NCI-H146 treated with DMSO at 0.1 percent for 48 hours (cell line): ENCODE measurements around the gene AGTRAP.

Source experiments
- DNase-seq: peaks from one replicate; lab custom pipeline; 2025; ENCODE audit not compliant: unreplicated experiment; lab: John Stamatoyannopoulos, UW

The AGTRAP gene

GRCh38 chr1:11733306-11733705 lies 2.6 kb upstream of the AGTRAP start:
- no peak for DNase-seq

DNA sequence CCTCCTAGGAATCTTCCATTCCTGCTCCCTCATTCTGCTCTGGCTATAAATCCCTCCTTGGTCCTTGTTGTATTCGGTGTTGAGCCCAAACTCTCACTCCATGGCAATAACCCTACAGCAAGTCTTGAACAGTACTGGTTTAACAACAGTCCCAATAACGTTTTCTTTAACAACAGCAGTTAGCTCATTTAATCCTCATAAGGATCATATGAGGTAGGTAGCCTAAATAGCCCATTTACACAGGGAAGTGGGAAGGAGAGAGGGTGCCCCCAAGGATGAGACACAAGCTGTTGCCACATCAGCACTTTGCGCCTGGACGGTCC lies 444 bp upstream of the AGTRAP start:
- DNase-seq = no peak

DNA sequence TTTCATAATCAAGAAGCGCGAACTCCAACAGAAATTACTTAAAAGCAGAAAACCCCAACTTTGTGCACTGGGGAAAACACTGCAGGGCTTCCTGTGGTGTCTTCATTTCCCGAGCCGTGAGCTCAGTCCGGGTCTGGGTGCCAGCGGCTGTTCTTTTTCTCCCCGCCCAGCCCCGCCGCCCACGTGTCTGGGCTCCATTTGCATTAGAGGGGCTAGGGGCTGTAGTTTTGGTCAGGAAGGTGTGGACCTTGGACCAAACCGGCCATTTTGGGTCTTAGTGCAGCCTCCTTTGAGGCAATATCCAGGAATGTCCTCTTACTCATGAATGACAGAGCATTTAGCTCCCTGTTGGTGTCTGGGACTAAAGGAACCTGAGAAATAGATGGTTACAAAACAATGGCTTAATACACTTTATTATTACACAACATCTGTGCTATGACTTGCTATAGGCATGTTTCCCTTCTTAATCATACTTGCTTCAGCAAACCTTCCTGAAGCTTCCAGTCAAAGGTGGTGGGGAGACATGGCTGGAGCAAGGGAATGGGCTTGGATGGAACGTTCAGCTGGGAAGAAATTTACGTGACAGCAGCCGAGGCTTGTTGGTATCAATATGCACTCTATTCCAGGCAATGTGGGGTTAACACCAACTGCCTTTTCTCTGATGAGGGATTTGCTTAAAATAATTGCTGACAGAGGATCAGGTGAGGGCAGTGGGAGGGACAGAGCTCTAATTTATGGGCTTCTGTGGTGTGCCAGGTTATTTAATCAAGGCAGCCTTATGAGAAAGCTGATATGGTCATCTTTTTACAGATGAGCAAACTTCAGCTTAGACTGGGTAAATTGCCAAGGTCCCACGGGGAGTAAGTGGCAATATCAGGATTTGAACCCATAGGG lies 1.1 kb downstream of the AGTRAP start:
- DNase-seq = peak; percentile 26

GRCh38 chr1:11738096-11738495 lies 2.2 kb downstream of the AGTRAP start:
- no peak for DNase-seq

DNA sequence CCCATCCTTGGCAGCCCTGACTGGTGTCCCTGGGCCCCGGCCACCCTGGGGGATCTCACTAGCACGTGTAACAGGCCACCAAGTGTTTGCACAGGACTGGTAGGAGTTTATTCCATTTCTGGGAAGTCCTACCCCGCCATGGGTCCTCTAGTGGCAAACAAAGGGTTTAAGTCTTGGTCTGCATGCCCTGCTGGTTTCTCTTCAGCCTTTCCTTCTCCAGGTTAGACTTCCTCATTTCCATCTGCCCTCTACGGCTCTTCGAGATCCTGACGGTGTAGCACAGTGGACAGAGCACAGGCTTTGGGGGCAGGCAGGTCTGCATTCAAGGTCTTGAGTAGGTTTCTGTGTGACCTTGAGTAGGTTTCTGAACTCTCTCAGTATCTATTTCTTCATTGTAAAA lies 2.8 kb downstream of the AGTRAP start:
- no peak for DNase-seq

- DNase-seq = no peak
Measured at GRCh38 chr1:11740258-11741192, 4.6 kb downstream of the AGTRAP start.

- DNase-seq = no peak
Measured at GRCh38 chr1:11741482-11741881, 5.5 kb downstream of the AGTRAP start.

- DNase-seq = no peak
Measured at GRCh38 chr1:11741919-11742558, 6.1 kb downstream of the AGTRAP start.

- DNase-seq = no peak
Measured at GRCh38 chr1:11744287-11744686, 8.4 kb downstream of the AGTRAP start.

- DNase-seq = no peak
Measured at GRCh38 chr1:11746092-11746491, 10.2 kb downstream of the AGTRAP start.

- no peak for DNase-seq
Measured at GRCh38 chr1:11746795-11747487, 11.0 kb downstream of the AGTRAP start.

DNA sequence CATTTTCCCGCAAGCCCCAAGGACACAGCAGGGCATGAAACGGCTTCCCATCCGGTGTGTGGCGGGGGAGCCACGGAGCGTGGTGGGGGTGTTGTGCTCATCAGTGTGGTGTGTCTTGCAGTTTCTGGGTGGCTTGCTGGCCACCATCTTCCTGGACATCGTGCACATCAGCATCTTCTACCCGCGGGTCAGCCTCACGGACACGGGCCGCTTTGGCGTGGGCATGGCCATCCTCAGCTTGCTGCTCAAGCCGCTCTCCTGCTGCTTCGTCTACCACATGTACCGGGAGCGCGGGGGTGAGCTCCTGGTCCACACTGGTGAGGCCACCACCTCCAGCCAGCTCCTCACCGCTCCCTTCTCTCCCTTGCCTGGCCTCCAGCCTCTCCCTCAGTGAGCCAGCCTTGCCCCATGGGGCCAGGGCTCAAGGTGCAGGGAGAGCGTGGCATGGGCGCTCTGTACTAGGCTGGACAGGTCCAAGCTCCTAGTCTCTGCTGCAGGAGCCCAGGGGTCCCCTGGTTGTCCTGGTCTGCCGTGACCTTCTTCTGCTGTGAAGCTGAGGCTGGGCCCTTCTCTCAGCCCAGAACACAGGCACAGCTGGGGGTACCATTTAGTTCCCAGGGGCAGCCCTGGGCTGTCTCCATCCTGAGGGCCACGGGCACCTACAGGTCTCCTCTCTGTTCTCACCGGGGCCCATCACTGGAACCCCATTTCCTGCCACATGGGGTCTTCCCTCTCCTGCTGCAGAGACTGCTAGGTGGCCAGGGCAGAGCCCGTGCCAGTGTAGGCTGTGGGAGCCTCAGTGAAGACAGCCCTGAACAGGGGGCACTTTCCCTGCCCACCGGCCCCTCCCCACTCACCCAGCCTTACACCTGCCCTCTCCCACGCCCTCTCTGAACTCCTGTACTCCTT lies 12.6 kb downstream of the AGTRAP start:
- no peak for DNase-seq

DNA sequence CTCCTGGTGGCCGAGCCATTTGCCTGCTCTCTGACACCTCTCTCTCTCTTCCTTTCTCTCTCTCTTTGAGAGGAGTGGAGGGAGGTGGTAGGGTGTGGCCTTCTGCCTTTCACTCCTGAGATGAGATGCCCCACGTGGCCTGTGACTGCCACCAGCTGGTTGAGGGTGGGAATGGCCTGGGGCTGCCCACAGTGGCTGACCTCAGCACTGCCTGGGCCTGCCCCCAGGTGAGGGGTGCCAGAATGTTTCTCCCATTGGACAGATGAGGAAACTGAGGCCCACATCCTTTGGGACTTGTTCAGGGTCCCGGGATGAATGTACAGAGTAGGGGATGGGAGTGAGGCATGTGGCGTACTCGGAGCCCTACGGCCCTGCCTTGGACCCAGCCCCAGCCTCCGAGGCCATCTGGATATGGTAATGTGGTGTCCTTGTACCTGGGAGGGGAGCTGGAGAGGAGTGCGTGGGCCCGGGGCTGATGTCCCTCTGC lies 13.3 kb downstream of the AGTRAP start:
- no peak for DNase-seq

- no peak for DNase-seq
Measured at GRCh38 chr1:11749996-11750395, 14.1 kb downstream of the AGTRAP start.

DNA sequence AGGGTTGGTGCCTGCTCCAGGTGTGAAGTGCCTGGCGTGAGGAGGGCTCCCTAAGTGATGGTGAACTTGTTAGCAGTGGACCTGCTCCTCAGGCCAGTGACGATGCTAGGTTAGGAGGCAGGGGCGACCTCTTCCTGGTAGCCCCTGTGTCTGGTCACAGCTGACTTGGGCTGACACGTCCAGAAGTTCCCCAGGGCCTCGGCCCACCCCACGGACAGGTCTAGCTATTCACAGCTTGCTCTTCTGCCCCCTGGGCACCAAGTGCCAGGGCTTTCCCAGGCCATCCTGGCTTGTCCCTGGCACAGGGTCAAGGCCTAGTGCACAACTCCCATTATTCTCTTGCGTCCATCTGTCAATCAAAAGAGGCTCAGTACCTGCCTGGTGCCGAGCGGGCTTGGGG lies 15.2 kb downstream of the AGTRAP start:
- DNase-seq = no peak

DNA sequence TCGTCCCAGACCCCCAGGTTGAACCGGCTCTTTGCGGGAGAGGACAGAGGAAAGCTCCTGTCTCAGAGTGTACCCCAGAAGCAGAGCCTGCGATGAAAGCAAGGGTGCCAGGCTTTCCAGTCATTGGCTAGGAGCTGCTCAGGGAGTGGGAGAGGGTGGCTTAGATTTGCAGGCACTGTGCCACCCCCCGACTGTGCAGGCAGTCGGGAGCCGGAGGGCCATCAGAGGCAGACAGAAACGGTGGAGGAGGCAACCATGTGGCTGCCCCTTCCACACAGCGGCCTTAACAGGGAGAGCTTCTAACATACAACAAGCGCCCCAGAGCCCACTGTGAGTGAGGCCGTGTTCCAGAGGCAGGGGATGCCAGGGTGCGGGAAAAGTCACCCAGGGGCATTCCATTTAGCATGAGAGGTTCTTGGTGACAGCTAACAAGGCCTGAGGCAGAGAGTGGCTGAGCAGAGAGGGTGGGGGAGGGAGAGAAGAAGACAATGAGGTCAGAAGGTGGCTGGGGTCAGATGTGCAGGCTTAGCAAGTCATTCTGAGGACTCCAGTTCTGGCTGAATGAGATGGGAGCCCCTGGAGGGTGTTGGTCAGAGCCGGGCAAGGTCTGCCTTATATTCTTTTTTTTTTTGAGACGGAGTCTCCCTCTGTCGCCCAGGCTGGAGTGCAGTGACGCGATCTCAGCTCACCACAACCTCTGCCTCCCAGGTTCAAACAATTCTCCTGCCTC lies 16.6 kb downstream of the AGTRAP start:
- DNase-seq = no peak

- no peak for DNase-seq
Measured at GRCh38 chr1:11753555-11754208, 17.7 kb downstream of the AGTRAP start.

GRCh38 chr1:11757047-11757446 lies 21.1 kb downstream of the AGTRAP start:
- no peak for DNase-seq

DNA sequence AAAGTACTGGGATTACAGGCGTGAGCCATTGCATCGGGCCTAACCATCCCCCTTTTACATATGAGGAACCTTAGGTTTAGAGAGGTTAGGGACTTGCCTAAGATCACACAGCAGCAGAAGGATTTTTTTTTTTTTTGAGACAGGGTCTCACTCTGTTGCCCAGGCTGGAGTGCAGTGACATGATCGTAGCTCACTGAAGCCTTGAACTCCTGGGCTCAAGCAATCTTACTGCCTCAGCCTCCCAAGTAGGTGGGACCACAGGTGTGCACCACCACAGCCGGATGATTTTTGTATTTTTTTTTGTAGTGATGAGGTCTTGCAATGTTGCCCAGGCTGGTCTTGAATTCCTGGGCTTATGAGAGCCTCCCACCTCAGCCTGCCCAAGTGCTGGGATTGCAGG lies 23.9 kb downstream of the AGTRAP start:
- no peak for DNase-seq
